Stimulated activated CD4-positive, alpha-beta T cell treated with anti-CD3 and anti-CD28 coated beads, Interleukin-1b, Interleukin-23, amount 100 ng/mL, for 1 hour (primary cell): ENCODE data around the gene SF1.

ENCODE experiments used
- DNase-seq, 2 donors: peaks; one replicate each; pipeline ENCODE4 v3.0.0-alpha.2; 2020; ENCODE audit warnings: low read depth in 2 of 2

The SF1 gene

DNA sequence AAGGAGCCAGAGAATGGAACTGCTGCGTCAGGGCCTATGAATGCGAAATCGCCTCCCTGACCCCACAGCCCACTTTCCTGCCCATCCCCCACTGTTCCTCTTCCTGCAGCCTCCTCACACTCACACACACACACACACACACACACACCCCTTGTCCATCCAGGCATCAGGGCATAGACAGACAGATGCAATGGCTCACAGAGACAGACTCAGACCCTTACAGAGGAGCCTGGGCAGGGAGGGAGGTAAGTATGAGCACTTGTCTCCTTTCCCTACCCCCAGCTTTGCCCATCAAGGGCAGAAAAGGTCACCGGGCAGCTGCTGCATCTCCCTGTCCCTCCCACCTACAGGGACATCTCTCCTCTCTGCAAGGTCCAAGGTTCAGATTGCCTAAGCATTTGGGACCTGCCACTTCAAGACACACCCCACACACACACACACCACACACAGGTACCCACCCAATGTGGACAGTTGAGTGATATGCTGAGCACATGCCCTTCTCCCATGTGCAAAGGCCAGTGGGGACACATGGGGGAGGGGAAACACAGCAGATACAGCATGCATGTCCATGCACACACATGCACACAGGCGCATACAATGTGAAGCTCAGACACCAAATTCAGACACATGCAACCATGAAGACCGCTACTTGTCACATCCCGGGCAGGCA, 53.3 kb downstream of the SF1 start:
- DNase-seq = no peak

DNA sequence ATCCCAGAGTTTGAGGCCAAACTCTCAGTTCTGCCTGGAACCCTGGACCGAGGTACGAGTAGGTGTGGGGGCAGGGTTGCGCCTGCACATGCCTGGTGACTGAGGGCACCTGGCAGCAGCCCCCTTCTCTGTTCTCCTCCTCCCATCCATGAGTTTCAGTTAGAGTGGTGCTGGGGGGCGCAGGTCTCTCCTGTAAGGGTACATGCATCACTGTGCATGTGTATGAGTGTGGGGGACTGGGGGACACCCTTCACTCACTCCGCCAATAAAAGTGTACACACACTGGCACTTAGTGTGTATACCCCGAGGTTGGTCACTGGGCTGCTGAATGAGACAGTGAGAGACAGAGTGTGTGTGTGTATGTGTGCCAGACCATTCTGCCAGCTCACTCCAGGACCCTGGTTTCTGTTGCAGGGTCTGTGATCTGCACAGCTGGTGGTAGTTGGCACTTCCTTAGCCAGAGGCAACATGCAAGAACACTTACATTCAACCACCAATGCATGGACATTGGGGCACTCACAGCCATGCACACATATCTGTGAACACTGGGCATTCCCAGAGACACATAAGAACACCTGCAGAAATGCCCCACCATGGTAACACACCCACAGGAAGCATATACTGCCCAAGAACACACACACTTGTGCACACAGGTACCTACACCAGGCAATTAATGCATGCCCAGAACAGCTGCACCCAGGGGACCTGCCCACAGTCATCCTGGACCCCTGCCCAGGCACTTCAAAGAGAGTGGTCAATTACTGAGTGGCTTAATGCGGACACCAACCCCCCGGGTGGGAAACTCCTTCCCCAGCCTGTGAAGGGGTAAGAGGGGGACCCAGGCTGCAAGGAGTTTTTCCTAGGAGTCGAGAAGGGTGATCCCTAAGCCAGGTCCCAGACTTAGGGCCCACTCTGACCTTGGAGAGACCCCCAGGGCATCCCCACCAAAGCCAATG, 54.2 kb downstream of the SF1 start:
- DNase-seq = no peak

DNA sequence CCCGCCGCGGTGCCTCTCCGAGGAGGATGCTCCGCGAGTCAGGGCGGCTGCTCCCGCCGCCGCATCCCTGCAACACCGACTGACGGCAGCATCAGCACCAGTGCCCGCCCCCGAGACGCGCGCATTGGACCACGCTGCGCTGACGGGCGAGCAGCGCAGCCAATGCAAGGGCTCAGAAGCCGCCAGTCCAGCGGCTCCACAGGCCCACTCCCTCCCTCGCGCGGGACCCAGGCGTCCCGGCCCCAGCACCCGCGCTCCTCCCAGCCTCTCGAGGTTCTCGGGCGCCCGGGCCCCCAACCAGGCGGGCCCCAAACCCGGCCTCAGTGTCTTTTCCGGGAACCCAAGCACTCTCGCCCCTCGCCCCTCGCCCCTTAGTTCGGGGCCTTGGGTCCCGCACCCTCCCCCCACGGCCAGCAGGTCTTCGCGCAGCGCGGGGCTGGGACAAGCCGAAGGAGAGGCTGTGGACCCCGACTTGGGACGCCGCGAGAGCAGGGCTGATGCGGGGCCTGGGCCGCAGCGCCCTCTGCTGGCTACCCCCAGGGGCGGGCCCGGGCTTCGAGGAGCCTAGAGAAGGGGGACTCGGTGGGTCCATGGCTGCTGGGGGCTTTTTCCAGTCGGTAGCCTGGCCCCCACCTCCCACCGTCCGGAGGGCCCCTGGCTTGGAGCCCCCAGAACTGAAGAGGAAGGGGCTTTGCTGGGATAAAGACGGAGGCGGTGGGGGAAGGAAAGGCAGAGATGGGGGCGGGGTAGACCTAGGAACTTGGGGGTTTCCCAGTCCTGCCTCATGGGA, 55.0 kb downstream of the SF1 start, which contains the start of gene NRXN2:
NRXN2 (minus strand) TSS at position 81 of the 790 bp plus-strand sequence. CDS start 9,498 bp downstream, outside the sequence.
- peak; percentile 56 to 68 for DNase-seq

DNA sequence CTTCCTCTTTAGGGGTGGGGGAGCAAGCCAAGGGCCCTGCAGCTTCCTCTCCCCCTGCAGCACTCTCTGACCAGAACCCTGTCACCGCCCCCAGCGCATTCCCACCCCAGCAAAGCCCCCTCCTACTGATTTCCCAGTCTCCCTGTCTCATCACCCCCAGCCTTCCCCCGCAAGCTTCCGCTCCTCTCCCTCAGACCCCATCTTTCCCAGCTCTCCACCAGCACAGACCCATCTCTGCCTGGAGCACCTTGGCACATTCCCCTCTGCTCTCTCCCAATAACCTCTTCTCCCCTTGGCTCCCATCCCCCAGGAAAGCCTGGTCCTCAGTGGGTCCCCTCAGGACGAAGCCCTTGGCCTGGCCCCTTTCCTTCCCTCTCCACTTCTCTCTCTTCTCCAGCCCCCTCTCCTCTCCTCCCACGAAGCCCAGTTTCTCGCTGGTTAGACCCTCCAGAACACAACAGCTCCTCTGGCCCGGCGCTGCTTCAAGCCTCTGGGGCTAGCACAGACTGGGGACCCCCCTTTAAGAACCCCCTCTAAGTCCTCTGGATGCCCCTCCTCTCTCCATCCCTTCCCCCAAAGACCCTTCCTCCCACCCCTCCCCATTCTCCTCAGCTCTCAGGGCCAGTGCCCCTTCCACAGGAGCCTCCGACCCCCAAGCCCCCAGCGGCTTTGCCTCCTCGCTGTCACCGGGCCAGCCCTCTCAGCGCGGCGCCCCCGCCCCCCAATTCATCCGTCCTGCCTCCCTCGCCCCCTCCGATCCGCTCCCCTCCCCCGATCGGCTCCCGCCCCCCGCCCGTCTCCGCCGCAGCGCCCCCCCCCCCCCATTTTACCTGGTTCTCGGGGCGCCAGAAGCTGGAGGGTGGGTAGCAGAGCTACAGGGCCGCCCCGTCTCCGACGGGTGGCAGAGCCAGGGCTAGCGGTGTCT, 55.9 kb downstream of the SF1 start:
- no peak for DNase-seq

DNA sequence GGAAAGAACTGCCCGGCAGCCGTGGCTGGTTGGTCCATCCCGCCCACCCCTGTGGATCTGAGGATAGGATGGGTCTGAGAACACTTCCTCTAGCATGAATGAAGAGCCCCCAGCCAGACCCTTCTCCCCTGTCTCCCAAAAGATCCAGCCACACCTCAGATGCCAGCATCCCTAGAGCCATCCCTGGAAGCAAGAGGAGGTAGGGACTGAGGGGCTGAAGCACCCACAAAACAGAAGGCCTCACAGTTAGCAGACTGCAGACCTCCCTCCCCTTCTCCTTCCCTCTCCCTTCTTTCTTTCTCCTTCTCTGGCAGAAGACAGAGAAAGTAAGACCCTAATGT, 57.0 kb downstream of the SF1 start:
- no peak for DNase-seq

DNA sequence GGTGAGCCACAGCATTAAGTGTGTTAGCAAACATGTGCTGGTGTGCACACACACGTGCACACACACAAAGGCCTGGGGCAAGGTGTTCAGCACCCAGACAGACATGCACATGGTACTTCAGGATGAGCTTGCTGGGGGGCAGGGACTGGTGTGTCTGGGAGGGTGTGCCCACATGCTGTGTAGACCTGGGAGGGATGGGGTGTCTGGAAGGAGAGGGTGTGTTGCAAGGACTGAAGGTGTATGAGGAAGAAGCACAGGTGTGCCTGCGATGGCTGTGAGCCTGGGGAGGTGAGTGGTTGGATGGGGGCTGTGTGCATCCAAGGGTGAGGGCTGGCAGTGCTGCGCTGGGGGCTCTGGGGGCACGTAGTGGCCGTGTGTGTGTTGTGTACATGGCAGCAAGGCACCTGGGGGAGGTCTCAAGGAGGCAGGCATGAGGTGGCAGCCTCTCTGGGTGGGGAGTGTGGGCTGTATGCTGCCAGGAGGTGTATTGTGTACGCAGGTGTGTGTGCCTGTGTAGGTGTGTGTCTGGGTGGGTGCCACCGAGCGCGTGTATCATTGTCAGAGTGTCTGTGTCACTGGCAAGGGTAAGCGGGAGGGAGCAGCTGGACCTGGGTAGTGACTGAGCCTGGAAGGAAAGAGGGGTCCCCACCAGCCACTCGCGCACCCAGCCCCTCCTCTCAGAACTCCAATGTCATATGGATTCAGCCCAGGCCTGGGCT, 57.5 kb downstream of the SF1 start:
- no peak for DNase-seq

DNA sequence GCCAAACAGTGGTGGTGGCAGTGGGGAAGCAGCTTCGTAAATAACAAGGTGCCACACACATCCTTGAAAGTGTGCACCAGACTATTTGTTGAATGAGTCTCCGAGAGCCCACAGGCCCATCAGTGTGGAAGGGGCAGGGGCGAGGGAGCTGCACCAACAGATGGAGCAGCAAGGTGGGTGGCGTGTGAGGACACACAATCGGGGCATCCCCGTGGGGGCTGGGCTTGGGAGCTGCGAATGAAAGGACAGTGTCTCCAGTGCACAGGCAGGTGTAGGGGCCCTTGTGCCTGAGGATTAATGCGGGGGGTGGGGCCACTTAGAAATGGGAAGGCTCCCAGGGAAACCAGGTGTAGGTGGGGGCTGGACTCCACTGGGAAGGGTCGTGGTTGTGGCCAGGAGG, 58.2 kb downstream of the SF1 start:
- no peak for DNase-seq

DNA sequence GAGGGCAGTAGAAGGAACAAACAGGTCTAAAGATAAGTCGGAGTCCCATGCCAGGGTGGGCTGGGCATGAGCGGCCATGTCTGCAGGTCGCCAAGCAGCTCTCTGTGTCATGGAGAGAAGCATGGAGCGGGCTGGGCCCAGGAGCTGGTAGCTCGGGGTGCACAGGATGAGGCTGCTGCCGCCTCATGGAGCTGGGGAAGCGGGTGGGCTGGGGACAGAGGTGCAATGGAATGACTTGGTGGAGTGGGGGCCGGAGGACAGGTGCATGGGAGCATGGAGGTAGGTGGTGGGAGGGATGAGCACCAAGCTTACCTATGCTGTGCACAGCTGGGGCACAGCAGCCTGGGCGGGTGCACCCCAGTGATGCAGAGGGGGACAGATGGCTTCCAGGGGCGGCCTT, 58.9 kb downstream of the SF1 start:
- no peak for DNase-seq

DNA sequence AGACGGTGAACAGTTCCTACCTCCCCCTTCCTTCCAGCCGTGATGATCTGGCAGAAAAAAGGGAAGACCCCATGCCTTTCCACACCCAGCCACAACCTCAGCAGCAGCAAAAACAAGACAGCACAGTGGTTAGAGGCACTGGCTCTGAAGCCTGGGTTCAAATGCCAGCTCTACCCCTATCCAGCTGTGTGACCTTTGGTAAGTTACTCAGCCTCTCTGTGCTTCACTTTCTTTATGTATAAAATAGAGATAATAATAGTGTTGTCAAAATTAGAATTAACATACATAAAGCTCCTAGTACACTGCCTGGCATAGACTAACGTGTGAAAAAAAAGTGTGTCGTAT, 59.6 kb downstream of the SF1 start:
- DNase-seq = no peak

DNA sequence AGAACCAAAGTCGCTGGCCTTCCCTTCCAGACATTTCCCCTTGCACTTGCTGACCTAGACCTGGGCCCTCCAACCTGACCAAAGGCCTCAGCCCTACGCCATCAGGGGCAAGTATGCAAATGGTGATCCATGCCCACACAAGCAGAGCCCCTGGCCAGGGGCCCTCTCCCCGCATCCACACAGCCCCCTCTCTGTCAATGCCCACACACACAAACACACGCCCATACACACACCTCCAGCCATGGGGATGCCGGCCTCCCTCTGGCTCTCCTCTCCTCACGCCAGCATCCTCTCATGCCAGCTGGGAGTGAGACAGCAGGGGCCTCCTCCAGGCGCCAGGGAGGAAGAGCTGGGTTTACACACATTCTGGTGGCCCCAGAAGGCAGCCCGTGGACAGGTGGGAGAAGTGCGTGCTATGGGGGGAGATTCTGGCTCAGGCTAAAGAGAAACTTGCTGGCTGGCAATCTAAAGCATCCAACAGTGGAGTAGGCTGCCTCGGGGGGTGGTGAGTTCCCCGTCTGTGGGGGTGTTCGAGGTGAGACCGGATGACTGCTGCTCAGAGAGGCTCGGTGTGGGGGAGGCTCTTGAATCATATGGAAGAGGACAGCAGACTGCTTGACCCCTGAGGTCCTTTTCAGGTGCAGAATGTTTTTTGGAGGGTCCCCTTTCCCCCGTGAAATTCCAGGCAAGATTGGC, 60.1 kb downstream of the SF1 start:
- DNase-seq = no peak

DNA sequence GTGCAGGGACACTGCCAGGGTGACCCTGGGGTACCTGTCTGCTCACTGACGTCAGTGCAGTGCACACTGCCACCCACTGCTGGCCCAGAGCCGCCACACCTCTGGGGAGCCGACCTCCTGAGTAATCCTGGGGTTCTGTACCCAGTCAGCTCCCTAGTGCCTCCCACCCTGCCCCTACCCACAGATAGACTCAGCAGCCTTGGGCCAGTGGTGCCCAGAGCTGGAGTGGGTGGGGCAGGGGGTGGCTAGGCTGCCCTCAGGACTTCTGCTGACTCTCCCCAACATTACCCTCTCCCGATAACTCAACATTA, 61.1 kb downstream of the SF1 start:
- DNase-seq = no peak

DNA sequence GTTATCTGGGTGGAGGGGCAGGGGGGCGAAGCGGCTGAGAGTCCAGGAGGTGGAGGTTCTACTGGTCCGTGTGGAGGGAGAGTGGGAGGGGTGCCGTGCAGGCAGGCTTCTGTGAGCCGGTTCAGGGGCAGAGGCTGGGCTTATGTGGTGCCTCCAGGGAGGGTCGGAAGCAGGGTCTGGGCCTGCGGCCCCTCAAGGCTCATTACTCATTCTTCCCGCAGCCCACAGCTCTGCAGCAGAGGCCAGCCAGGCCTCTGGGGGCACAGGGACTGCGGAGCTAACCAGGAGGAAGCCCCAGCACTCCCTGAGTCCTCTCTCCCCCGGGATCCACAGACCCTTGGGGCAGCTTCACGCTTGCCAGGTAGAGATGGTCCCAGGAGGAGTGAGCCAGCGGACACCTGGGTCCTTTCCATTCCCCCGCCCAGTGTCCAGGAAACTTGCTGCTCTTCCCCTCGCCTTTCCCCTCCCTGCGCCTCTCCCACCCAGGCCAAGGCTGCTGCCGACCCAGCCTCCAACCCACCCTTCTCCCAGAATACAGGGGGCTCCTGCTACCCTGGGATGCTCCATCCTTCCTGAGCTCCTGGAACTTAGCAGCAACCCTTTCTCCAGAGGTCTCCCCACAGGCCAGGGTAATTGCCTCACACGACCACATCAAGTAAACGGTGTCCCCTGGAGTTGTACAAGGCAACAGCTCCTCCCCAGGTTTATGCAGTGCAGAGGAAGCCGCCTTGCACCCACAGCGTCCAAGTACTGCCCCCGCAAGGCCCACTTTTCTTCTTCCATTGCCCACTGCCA, 61.7 kb downstream of the SF1 start:
- no peak for DNase-seq

DNA sequence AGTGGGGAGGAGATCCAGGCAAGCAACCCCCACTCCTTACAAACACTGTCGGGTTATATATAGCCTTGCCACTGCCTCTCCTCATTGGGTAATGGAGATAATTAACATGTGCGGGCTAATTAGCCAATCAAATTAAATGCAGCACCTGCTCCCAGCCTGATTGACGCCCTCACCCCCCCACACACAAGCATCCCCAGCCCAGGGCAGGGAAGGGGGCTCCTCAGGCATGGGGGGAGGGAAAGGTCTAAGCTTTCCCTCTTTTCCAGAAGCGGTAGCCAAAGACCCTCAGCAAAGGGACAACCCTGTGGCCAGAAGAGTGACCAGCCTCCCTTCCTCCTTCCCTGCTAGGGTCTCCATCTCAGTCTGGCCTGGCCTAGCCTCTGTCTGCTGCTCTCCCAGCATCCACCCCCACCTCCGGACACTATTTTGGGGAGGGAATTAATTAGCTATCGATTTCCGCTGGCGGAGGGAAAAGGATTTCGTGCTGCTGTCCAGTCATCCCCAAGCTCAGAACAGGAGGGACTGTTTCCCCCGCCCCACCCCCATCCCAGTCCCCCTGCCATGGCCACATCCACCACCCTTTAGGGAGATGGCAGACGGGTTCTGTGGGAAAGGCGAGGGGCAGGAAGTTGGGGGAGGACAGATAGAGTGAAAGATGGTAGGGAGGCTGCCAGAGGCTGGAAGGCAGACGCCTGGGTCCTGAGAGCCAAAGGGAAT, 62.4 kb downstream of the SF1 start:
- DNase-seq = no peak

DNA sequence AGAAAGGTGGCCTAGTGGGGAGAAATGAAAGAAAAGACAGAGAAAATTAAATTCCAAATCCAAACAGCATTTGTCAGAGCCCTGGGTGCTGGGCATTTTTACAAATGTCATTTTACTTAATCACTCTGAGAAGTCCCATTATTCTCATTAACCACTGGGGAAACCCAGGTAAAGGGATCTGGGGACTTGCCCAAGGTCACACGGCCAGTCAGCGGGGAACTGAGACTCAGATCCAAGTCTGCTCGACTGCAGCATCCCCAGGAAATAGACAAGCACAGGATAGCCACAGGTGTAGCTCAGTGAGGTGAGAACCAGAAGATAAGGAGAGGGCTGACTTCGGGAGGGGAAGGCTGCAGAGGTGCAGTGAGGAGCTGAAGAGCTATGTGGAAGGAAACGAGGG, 63.2 kb downstream of the SF1 start:
- DNase-seq = no peak

DNA sequence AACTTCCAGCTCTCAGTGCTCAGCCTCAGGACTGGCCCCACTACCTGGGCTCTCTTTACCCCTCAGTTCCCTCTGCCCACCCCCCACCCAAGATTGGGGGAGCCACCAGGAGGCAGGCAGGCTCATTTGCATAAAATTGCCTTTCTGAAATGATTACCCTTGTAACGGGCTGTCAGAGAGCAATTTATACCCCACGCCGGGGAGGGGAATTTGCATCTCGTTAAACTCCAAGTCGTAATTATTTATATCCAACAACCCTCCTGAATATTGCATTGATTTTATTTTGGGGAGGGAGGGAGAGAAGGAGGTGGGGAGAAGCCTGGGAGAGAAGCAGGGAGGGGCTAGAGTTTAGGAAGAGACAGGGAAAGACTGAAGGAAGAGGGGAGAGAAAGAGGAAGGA, 63.7 kb downstream of the SF1 start:
- DNase-seq = no peak
